ENCODE measurements around the gene RACK1. TPM values are rescaled to one million over a fixed set of nuclear protein-coding genes. Genes with fewer than 3 reads are reported as not detected.

RACK1 gene
- total RNA-seq, 4 donors from 2014 or later = 2,254 to 3,332 (median 2,569) TPM

GRCh38 chr5:181194489-181195248 is 49.0 kb downstream of the RACK1 start:
- intact Hi-C loops (cut with DNase I) = no loop called here

GRCh38 chr5:181193656-181194055 is 50.0 kb downstream of the RACK1 start:
- no peaks in the 10 kb centered on the region for H3K36me3 ChIP-seq
- no peaks in the 10 kb centered on the region for H3K9me3 ChIP-seq
- TF ChIP-seq POLR2A (IDR thresholded peaks at IDR 0.05) = no peak
- no peak for TF ChIP-seq CTCF (IDR thresholded peaks at IDR 0.05)
- DNase-seq = no peak
- H3K4me1 ChIP-seq = peaks cover 4 to 8% of the 10 kb centered on the region in 2 donors
- intact Hi-C loops (cut with DNase I) = no loop called here
- WGBS, 2 donors = 86 to 100% methylated on average over 2 of the region's 2 CpGs
- no peaks in the 10 kb centered on the region for H3K27me3 ChIP-seq
- H3K4me3 ChIP-seq (replicated peaks in 1 of 3) = no peak overlapping the region
- H3K27ac ChIP-seq = no peak overlapping the region

More at GRCh38 chr5:181194489-181195248, 49.0 kb downstream of the RACK1 start:
- H3K27ac ChIP-seq = no peak overlapping the region
- H3K27me3 ChIP-seq = no peaks in the 10 kb centered on the region
- TF ChIP-seq CTCF (IDR thresholded peaks at IDR 0.05) = no peak
- no peak for TF ChIP-seq POLR2A (IDR thresholded peaks at IDR 0.05)
- no peak overlapping the region for H3K4me3 ChIP-seq (replicated peaks in 1 of 3)
- 77 to 78% methylated on average over 16 to 17 of the region's 21 CpGs for WGBS, 2 donors
- H3K36me3 ChIP-seq = no peaks in the 10 kb centered on the region
- peaks cover 4 to 8% of the 10 kb centered on the region in 2 donors for H3K4me1 ChIP-seq
- no peaks in the 10 kb centered on the region for H3K9me3 ChIP-seq
- DNase-seq = peak; percentile 50 to 68

- TF ChIP-seq CTCF (IDR thresholded peaks at IDR 0.05) (no peak), POLR2A (IDR thresholded peaks at IDR 0.05) (no peak)
- Histone ChIP-seq H3K4me1 (peaks cover 4 to 8% of the 10 kb centered on the region in 2 donors), H3K27ac (peak overlapping the region; percentile 81 to 94 (median 94)), H3K27me3 (no peaks in the 10 kb centered on the region), H3K4me3 (replicated peaks in 1 of 3) (peak overlapping the region; percentile 37 to 80 (median 77)), H3K9me3 (no peaks in the 10 kb centered on the region), H3K36me3 (no peaks in the 10 kb centered on the region)
- 59% methylated on average over 11 to 12 of the region's 12 CpGs for WGBS, 2 donors
- no peak for DNase-seq
- intact Hi-C loops (cut with DNase I) = no loop called here
Measured at GRCh38 chr5:181192337-181193046, 51.2 kb downstream of the RACK1 start.

- Histone ChIP-seq H3K27ac (peak overlapping the region; percentile 81 to 94 (median 94)), H3K4me3 (replicated peaks in 1 of 3) (peak overlapping the region; percentile 37 to 80 (median 77)), H3K4me1 (peaks cover 4 to 8% of the 10 kb centered on the region in 2 donors), H3K36me3 (no peaks in the 10 kb centered on the region), H3K27me3 (no peaks in the 10 kb centered on the region), H3K9me3 (no peaks in the 10 kb centered on the region)
- DNase-seq = peak; percentile 94
- 1 to 3% methylated on average over 28 to 45 of the region's 64 CpGs for WGBS, 2 donors
- intact Hi-C loops (cut with DNase I) = no loop called here
- TF ChIP-seq POLR2A (IDR thresholded peaks at IDR 0.05) = peak in 1 of 2 donors; percentile 77
- TF ChIP-seq CTCF (IDR thresholded peaks at IDR 0.05) = no peak
Measured at GRCh38 chr5:181191526-181192336, 52.0 kb downstream of the RACK1 start.

Measured in thyroid gland (tissue), 4 donors.